Activated naive CD4-positive, alpha-beta T cell treated with anti-CD3 and anti-CD28 coated beads, Interleukin-2, amount 50 U/mL, for 16 hours (primary cell): ENCODE measurements around the gene RECK.

Experiments
- DNase-seq: peaks from one replicate; pipeline ENCODE4 v3.0.0-alpha.2; 2020

RECK gene

DNA sequence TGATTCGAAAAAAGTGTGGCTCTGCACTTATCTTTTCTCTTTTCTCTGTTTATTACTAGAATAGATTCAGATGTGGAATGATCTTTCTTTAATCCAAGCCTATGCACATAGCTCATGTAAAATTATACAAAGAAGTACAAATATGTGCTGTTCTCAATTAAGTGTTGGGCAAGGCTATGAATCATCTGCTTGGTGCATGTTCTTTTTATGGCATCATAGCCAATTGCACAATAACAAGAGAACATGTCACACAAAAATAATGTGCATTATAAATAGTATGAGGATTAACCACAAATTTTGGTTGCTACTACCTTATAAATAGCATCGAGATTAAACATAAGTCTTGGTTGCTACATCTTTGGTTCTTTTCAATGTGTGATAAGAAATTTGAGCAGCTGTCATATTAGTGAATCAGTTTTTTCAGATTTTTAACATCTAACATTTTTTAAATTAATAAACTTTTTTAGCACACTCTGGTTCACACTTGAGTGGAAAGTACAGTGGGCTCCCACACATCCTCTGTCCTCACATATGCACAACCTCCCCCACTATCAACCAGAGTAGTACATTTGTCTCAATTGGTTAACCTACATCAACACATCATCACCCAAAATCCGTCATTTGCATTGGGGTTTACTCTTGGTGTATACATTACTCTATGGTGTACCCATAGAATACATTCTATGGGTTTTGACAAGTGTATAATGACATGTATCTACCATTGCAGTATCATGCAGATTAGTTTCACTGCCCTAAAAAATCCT, 6.8 kb upstream of the RECK start:
- no peak for DNase-seq

DNA sequence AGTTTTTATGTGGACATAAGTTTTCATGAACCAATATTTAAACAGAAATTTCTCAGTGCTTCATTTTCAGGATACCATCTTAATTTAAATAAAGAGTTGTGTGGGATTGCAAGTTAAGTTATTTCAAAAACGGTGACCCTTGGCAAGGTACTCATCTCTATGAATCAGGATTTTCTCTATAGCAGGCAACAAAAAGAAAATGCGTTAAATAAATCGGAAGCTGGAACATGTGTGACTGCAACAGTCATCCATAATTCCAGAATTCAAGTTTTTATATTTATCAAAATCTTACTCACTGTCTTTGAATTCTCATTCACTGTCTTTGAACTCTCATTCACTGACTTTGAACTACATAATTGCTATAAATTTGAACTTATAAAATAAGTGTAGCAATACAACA, 5.8 kb upstream of the RECK start:
- DNase-seq = no peak

DNA sequence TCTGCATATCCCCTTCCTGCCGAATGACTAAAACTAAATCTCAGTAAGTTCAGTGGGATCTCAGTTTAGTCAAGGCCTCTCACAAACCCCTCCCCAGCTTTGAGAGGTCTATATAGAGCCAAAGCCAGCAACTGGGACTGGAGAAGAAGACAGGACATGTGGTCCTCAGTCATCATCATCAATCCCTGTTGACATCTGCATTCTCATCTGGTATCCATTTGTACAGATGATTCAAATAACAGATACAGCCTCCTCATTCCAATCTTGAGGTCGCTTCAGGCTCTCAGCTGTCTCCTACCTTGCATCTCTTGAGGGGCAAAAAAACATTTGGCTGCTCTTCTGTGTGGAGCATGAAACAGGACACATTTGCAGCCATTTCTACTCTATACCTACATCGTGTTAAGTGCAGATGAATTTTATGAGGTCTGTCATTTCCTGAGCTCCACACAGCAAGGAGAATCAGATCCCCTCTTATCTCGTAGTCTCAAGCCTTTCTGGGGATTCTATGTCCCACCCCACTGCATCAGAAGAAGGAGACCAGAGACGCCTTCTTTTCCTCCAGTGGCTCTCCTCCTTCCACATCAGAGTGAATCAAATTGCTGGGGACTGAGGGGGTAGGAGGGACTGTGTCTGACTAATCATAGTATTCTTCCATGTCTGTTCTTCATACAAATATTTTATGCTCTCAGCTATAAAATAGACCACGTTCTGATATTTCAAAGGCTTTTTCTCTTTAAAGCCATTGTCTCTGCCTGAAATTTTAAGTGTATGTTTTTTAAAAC, 4.7 kb upstream of the RECK start:
- no peak for DNase-seq

DNA sequence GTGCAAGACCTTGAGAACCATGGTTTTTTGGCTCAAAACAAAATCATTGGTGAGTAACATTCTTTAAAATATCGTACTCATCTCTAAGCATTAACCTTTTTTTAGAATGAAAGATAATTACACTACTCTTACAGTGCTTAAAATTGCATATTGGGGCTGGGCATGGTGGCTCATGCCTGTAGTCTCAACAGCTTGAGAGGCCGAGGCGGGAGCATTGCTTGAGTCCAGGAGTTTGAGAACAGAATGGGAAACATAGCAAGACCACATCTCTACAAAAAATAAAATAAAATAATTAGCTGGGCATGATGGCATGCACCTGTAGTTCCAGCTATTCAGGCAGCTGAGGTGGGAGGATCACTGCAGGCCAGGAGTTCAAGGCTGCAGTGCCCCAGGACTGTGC, 2.9 kb upstream of the RECK start:
- no peak for DNase-seq

DNA sequence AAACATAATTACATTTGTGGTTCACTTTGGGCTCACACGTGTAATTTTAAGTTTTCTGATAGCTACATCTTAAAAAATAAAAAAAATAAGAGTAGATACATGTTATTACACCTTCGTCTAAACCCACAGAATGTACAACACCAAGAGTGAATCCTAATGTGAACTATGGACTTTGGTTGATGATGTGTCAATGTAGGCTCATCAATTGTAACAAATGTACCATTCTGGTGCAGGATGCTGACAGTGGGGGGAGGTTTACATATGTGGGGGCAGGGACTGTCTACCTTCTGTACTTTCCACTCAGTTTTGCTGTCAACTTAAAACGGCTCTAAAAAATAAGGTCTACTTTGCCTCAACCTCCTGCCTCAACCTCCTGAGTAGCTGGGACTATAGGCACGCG, 2.5 kb upstream of the RECK start:
- DNase-seq = no peak

DNA sequence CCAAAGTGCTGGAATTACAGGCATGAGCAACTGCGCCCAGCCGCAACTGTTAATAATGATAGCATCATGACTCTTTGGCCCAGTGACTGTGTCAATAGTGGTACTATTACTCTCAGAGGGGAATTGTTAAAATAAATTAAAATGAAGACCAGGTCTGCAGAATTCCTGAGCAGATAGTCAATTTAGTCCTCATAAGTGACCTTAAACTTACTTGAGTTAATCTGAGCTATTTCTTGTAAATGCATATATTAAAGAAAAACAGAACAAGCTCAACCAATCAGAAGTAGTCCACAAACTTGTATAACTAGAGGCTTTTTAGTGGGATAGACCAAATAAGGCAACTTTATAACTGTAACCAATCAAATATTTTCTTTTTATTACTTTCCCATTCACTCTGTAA, 1.7 kb upstream of the RECK start:
- no peak for DNase-seq

DNA sequence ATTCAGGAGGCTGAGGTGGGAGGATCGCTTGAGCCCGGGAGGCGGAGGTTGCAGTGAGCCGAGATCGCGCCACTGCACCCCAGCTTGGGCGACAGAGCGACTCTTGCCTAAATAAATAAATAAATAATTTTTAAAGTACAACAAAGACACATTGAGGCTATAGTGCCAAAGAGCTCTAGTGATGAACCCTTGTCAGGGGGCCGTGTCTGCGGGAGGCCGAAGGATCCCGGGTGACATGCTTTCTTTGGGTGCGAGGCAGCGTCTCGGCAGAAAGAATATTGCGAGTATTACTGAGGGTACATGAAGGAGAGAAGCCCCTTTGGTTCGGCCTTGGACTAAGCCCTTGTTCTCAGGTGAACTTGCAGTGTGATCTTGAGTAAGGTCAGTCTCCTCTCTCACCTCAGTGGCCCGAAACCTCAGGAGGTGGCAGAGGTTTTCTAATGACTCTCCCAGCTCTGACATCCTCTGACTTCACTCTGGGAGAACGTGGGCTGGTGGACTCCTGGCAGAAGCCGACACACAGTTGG, 397 bp upstream of the RECK start:
- DNase-seq = no peak

DNA sequence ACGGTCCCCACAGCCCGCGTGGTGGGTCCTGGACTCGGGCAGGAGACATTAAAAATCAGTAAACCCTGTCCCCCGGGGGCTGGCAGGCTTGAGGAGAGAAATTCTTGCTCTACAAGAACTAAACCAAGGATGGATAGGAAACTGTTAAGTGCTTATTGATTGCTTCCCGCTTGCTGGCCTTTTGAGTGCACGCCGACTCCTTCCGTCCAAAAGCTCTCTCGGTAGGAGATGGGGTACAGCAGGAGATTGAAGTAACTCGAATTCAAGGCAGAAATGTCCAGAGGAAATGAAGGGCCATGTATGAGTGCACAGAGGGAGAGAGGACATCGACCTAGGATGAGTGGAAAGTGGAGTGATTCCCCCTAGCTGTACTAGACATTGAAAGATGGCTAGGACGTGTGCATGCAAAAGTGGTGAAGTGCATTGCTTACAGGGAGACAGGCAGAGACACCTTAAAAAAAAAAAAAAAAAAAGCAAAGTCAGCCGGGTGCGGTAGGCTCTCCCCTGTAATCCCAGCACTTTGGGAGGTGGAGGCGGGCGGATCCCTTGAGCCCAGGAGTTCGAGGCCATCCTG, 923 bp downstream of the RECK start:
- no peak for DNase-seq

DNA sequence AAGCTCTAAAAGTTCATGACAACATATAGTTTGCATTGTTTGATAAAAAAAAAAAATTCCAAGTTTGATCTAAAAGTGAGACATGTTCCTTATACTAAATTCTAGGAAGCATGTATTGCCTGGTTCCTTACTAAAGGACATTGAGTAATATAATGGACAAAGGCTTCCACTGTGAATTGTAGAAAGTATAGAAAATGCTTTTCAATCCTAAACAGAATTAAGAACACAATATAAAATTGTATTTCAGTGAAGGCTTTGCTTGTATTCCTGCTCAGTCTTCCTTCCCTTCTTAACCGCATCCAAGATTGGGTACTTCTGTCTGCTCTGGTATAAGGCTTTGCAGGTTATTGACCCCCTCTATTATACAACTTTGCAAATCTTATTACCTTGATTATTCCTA, 2.4 kb downstream of the RECK start:
- DNase-seq = no peak

DNA sequence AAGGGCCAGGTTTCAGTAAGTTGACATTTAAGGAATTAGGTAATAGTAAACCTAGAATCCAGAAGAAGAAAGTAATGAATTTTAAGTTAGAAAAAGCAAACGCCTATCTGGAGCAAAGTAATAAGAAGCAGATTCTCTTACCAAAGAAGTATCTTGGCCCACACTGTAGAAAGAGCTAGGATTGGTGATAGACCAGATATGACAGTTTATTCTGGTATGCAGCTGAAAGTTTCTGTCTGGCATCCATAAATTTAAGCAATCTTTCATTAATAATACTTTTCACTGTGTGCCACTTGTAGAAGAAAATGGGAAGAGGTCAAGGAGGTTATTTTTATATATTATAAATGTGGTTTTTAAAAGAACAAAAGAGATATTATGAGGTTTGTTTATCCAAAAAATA, 3.0 kb downstream of the RECK start:
- no peak for DNase-seq

DNA sequence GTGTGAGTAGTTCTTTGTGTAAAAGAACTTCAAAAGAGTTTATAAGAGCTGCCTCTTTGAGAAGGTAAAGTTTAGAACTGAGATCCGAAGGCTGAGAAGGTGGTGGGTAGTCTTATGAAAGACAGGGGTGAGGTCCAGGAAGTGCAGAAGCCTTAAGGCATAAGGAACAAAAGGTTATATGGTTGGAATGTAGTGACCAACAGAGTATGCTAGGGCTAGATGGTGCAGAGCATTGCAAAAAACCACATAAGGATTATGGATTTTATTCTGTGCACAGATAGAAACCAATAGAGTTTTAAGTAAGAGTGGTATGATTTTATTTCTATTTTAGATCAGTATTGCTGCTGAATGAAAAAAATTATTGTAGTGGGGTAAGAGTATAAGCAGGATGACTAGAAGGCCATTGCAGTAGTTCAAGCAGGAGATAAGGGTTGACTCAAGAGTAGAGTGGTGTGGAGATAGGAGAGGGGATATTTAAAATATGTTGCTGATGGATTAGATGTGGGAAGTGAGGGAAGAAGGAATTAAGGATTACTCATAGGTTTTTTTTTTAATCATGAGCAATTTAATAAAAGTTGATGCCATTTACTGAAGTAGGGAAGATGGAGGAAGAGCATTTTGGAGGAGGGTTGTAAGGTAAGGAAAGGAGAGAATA, 3.7 kb downstream of the RECK start:
- no peak for DNase-seq

DNA sequence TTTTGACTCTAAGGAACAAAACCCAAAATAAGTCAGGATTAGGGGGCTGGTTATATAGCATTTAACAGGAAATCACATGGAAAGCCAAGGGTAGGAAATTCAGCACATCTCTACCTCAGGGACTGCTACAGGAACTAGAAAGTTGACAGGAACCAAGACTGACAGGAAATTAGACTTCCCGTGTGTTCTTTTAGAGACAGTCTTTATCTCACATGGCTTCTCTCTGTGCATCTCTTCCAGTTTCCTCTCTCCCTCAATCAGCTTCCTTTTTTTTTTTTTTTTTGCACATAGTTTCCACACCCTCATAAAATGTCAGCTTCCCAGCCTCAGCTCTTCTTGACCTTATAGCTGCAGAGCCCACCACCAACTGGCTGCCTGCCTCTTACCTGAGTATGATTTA, 4.8 kb downstream of the RECK start:
- no peak for DNase-seq

DNA sequence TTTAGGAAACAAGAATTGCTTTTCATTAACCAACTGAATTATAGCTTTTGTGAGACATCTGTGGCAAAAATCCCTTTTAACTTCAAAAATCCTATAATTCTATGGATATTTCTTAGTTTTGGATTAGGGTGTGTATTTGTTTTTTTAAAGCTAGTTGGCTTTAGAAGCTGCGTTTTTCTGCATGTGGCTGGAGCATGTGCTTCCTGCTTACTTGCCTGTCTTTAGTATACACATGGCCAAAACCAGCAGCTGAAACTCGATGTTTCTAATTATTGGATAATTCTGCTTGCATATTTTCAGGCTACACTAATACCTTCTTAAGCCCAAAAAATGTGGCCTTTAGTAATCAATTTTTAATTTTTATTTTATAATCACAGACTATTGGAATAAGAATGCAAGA, 8.9 kb downstream of the RECK start:
- DNase-seq = no peak

DNA sequence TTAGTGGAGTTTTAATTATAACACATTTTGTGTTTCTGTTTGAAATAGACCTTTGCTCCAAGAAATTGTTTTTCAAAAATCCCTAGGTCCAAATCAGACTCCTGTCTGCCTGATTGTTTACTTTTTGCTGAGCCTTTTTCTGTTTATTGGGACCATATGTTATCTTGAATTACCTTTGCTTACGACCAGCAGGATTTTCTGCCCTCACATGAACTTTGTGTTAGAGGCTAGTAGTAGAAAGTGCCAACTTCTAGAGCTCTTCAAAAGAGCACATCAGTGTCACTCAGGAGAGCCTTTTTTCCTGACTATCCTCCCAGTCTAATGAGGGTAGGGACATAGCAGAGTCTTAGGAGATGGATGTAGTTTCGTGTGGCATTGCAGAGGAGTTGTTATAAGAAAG, 10.2 kb downstream of the RECK start:
- DNase-seq = no peak

DNA sequence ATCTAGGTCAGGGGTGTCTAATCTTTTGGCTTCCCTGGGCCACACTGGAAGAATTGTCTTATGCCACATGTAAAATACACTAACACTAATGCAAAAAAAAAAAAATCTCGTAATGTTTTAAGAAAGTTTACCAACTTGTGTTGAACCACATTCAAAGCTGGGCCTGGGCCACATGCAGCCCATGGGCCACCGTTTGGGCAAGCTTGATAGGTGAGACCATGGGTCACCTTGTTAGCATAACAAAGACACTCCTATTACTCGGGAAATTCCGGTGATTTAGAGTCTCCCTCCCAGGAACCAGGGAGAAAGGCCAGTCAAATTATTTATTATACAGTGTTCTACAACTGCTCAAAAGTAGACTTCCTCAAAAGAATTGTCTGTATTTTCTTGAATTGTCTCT, 12.7 kb downstream of the RECK start:
- no peak for DNase-seq

DNA sequence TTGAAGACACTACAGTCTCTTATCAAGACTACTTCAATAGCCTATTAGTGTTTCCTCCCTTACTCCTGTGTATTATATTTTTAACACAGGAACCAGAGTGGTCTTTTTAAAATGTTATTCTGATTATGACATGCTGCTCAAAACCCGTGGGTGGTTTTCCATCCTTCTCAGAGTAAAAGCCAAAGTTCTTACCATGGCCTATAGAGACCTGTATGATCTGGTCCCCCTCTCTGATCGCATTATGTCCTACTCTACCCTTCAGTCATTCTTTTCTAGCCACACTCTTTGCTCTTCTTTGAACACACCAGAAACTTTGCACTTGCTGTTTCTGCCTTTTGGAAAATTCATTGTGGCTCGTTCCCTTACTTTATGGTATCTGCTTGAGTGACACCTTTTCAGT, 13.8 kb downstream of the RECK start:
- no peak for DNase-seq

DNA sequence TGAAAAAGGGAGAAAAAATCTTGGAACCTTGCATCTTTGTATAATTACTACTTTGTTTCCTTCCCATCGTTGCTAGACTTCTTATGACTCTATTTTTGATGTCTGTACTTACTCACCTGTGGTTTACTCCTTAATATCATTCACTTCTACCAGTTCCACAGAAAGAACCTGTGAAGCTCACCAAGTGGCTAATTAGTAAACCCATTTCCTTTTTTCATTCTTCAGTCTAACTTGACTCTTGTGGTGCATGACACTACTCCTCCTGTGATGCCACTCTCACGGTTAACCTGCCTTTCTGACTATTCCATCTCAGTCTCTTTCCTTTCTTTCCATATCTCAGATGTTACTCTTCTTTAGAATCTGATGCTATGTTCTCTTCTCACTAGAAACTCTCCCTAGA, 14.6 kb downstream of the RECK start:
- DNase-seq = no peak

DNA sequence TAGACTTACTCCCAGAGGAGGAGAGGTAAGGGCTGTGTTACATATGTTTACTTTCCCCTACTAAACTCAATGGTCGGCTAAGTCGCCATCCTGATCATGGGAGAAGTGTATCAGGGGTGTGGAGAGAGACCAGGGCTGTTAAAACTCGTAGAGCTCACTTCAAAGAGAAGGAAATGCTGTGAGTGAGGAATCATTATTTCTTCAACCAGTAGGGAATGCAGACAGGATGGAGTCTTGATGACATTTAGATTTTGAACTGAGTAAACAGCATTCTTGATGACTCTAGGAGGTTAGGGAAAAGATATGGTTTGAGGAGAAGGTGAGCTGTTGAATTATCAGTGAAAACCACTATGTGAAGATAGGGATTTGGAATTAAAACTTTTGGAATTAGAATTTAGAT, 17.3 kb downstream of the RECK start:
- DNase-seq = no peak

DNA sequence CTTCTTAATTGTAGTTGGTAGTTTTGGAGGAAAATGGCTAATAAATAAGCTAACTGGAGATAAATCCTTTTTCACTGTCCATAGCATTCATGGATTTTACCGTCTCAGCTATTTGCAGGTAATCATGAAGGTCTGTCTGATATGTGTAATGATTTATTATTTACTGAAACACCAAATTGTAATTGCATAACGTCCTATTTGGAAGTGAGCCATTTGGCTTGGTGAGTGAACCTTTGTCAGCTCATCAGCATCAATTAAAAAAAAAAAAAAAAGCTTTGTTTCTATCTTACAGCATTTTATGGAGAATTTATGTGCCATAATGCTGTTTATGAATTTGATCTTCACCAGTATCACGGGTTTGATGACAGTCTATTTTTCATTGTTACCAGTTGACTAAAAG, 20.2 kb downstream of the RECK start:
- no peak for DNase-seq

DNA sequence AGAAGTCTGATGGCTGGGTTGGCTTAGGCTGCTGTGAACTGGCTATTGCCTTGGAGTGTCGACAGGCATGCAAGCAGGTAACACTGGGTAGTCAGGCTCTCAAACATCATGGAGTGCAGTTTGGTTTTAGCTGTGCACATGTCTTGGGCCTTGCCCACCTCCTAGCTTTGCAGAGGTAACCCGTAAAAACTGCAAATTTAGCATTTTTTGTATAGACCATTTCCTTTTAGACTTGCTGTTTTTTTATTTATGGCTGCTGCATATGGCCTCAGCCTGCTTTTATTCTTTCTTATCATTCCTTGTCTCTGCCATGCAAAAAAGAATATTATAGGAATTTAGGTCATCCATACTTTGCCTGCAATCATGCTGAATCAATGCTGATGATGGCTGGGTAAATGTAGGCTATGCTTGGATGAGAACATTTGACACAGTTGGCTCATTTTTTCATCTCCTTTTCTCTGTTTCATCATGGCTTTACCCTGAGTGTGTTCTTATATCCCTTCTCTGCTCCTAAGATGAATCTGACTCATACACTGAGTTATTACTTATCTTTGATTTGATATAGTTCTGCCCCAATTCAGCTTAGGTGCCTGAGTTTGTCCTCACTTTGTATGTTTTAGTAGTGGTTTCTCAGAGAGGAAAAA, 27.2 kb downstream of the RECK start:
- no peak for DNase-seq

DNA sequence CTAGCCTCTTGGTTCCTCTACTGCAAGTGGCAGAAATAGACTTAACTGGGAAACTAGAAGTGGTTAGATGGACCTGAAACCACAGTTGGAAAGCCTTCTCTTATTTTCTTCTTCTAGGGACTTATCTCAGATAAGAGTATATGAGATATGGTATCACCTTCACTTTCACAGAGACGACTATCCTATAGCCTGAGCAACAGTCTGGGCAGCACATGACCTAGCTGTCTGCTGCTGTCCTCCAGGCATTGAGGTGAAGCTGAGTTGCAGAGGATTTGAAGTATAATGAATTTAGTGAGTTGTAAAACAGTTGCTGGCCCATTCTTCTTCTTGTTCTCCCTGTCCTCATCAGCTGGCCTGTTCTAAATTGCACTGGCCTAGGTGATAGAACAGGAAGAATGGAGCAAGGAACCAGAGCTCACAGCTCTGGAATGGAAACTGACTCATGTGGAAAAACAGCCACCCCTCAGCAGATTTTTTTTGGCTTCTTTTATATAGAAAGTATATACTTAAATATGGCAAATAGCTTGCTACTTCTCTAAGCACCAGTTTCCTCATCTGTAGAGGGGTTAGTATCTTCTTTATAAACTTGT, 27.8 kb downstream of the RECK start:
- DNase-seq = no peak

DNA sequence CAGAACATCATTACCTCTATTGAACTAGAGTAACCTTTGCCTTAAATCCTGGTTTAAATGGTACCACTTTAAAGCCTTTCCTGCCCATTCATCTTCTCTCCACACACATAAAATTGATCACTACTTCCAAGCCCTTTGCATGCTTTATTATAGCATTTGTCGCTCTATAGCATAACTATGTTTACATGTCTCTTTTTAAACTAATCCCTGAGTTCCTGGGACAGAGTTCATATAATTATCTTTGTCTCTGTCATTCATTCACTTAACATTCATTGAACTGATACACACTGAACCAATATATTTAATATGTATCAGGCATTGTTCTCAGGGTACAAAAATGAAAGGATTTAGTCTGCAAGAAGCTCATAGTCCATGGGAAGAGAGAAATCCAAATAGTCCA, 37.3 kb downstream of the RECK start:
- no peak for DNase-seq
